Measurements from ENCODE around the gene ZBTB20.

DNA sequence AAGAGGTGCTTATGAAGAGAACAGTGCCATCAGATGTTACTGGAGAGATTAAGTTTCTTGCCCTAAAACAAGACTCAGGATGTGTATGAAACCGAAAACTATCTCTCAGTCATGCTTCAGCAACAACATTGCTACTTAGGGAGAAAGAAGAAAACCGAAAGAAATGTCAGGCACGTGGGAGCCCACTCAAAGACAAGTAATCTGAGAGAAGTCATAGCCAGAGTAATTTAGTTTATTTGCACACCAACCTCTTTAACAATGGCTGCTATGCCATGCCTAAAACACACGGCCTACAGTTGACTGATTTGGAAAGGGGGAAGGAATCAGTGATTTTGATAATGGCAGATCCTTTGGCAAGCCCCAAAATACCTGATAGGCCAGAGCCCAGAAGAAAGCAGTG, 690.3 kb downstream of the ZBTB20 start:
- TF ChIP-seq, protein P1, sequence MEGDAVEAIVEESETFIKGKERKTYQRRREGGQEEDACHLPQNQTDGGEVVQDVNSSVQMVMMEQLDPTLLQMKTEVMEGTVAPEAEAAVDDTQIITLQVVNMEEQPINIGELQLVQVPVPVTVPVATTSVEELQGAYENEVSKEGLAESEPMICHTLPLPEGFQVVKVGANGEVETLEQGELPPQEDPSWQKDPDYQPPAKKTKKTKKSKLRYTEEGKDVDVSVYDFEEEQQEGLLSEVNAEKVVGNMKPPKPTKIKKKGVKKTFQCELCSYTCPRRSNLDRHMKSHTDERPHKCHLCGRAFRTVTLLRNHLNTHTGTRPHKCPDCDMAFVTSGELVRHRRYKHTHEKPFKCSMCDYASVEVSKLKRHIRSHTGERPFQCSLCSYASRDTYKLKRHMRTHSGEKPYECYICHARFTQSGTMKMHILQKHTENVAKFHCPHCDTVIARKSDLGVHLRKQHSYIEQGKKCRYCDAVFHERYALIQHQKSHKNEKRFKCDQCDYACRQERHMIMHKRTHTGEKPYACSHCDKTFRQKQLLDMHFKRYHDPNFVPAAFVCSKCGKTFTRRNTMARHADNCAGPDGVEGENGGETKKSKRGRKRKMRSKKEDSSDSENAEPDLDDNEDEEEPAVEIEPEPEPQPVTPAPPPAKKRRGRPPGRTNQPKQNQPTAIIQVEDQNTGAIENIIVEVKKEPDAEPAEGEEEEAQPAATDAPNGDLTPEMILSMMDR (IDR thresholded peaks at IDR 0.05; ENCODE audit: low read depth, low read length), result no peak
- TF ChIP-seq EZH2phosphoT487 (IDR thresholded peaks at IDR 0.05; ENCODE audit: low read depth), result no peak

Measured in OCI-LY3 (cell line).